Measurements from ENCODE around the gene TMEM108.

DNA sequence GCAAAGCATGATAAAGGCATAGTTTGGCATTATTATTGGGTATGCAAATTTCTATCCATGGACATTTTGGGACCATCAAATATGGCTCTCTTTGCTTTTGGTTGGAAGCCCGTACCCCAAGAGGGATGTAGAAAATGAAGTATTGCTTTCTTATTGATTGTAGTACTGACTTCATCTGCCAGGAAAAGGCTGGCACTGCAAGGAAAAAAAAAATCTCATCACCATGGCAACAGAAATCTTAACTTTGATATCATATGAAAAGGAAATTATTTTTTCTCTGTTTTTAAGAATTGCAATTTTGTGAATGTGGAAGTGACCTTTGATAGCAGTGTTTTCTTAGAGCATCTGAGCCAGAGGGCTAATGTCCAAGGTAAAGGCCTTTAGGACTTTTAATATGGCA lies 151.7 kb downstream of the TMEM108 start:
- no peak for TF ChIP-seq CTCF (IDR thresholded peaks at IDR 0.05)
- no peak for TF ChIP-seq POLR2AphosphoS5 (IDR thresholded peaks at IDR 0.05)

Data from suprapubic skin (tissue), 3 donors.